Stimulated activated CD8-positive, alpha-beta memory T cell treated with anti-CD3 and anti-CD28 coated beads, Interleukin-15, amount 100 ng/mL, for 1 hour (primary cell): Measurements from ENCODE around the gene CTAG1B.
"Not testable (repeated sequence)": the region's sequence is repeated elsewhere in the genome, so short reads cannot be mapped to it uniquely, and the experiment has no call there.

ENCODE experiments used
- DNase-seq: peaks from one replicate; pipeline ENCODE4 v3.0.0-alpha.2; 2020; ENCODE audit warnings: low read depth

Gene CTAG1B

GRCh38 chrX:154584585-154585183 lies 34.4 kb downstream of the CTAG1B start, which contains the start of gene CTAG1A:
Gene CTAG1A, plus strand, starts transcription at chrX:154585133. Its CDS starts 74 bp downstream, at chrX:154585207.
- not testable (repeated sequence) for DNase-seq

GRCh38 chrX:154582994-154583393 lies 36.1 kb downstream of the CTAG1B start:
- not testable (repeated sequence) for DNase-seq

GRCh38 chrX:154575076-154575475 lies 44.0 kb downstream of the CTAG1B start:
- not testable (repeated sequence) for DNase-seq

- not testable (repeated sequence) for DNase-seq
These were observed 46.0 kb downstream of the CTAG1B start for GRCh38 chrX:154573061-154573460.

GRCh38 chrX:154570361-154570760 lies 48.7 kb downstream of the CTAG1B start:
- not testable (repeated sequence) for DNase-seq
